ENCODE results near the gene TC2N.

DNA sequence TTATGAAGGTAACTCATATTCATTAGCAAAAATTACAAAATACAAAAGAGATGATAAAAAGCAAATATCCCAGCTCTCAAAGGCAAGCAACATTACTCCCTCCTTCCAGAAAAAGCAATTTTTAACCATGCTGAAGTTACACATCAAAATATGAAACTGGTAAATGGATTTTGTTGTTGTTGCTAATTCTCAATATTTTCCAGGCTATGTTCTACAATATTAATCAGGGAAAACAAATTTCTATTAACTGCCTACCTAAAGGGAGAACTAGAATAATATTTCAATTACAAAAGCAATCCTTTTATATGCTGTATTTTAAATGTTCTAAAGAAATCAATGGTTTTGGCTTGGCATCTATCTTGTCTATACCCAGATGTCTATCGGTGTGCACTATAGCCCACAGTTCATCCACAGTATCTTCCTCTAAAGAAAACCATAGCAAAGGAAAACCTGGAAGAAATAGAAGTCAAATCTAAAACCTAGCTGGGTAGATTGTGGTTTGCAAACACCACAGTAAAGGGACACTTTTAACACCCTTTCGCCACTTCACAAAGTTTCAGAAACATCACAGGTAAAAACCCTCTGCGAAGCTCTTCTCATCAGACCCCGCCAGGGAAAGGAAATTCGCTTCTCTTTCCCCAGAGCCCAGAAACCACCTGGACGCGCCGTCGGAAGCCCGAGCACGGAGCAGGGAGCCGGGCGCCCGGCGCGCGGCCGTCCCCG lies 32.0 kb downstream of the TC2N start:
- TF ChIP-seq CTCF (IDR thresholded peaks at IDR 0.05) (no peak), POLR2A (IDR thresholded peaks at IDR 0.05) (no peak), EP300 (IDR thresholded peaks at IDR 0.05) (no peak)
